PFSK-1 (cell line): Measurements from ENCODE around the gene MANEAL.

Experiments
- FOXP2 ChIP-seq: optimal IDR thresholded peaks from 2 replicates; pipeline ENCODE3; 2011; ENCODE audit warnings: borderline replicate concordance, control low read depth, inconsistent platforms; ENCODE audit not compliant: insufficient read depth; ENCODE audit errors: extremely low read length, extremely low read depth
- POLR2AphosphoS5 ChIP-seq: IDR thresholded peaks from 2 replicates; pipeline ENCODE4 v1.6.1; 2012; ENCODE audit warnings: low read depth, mild to moderate bottlenecking, control low read depth, low read length, moderate library complexity
- SIN3A ChIP-seq: IDR thresholded peaks from 2 replicates; pipeline ENCODE4 v1.6.1; 2012; ENCODE audit warnings: mild to moderate bottlenecking, low read length, moderate library complexity, borderline replicate concordance; ENCODE audit not compliant: insufficient read depth
- TAF1 ChIP-seq: IDR thresholded peaks from 2 replicates; pipeline ENCODE4 v1.6.1; 2012; ENCODE audit warnings: low read length, control low read depth, borderline replicate concordance; ENCODE audit not compliant: insufficient read depth
- TF ChIP-seq, protein P1 (sequence below), 2 experiments: IDR thresholded peaks; 2 replicates each; pipeline versions ENCODE4 v1.6.1 to v1.8.0; 2011 to 2012; ENCODE audit warnings: low read depth in 2 of 2, low read length in 2 of 2, control low read depth in 1 of 2, inconsistent platforms in 1 of 2, mild to moderate bottlenecking in 1 of 2, moderate library complexity in 1 of 2; ENCODE audit not compliant: insufficient read depth in 1 of 2

The MANEAL gene

DNA sequence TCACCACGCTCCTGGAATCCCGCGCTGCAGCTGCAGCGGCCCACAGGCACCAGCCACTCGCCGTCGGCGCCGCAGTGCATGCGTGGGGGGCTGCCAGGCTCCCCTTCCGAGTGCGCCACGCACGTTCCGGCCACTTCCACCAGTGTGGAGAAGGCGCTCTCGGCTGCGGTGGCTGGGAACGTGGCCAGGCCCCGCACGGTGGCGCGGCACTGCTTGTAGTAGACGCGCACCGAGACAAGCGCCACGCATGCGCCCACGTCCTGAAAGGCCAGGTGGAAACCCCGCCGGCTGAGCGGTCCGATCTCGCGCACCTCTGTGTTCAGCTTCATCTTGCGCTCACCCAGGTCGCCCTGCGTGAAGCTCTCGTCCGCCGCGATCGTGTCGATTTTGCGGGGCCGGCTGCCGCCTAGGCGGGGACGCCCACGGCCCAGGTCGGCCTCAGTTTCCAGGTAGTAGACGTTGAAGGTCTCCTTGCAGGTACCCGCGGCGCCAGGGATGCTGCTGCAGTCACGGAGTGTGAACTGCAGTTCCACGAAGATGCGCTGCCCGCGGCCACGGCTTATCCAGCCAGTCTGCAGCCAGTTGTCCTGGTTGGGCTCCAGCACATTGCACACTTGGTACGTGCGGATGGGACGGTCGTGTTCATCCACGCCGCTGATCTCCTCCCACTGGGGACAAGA, 32.1 kb upstream of the MANEAL start:
- TF ChIP-seq POLR2AphosphoS5, result no peak

DNA sequence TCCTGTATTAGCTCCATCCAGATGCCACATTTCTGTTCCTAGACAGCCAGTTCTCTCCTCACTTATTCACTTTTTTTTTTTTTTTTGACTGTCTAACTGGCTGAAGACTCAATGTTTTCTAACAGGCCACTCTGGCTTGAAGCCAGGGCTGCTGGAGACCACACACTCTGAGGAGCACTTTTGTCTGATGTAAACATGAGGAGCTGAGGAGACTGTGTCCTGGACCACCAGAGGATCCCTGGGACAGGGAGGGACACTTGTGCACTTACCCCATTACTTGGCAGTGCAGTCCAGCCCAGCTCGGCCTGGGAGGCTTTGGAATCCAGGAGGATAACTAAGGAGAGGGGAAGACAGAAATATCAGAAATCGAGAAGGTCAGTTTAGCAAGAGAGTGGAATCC, 31.1 kb upstream of the MANEAL start:
- no peak for TF ChIP-seq TAF1
- TF ChIP-seq FOXP2, result no peak
- TF ChIP-seq, protein P1, sequence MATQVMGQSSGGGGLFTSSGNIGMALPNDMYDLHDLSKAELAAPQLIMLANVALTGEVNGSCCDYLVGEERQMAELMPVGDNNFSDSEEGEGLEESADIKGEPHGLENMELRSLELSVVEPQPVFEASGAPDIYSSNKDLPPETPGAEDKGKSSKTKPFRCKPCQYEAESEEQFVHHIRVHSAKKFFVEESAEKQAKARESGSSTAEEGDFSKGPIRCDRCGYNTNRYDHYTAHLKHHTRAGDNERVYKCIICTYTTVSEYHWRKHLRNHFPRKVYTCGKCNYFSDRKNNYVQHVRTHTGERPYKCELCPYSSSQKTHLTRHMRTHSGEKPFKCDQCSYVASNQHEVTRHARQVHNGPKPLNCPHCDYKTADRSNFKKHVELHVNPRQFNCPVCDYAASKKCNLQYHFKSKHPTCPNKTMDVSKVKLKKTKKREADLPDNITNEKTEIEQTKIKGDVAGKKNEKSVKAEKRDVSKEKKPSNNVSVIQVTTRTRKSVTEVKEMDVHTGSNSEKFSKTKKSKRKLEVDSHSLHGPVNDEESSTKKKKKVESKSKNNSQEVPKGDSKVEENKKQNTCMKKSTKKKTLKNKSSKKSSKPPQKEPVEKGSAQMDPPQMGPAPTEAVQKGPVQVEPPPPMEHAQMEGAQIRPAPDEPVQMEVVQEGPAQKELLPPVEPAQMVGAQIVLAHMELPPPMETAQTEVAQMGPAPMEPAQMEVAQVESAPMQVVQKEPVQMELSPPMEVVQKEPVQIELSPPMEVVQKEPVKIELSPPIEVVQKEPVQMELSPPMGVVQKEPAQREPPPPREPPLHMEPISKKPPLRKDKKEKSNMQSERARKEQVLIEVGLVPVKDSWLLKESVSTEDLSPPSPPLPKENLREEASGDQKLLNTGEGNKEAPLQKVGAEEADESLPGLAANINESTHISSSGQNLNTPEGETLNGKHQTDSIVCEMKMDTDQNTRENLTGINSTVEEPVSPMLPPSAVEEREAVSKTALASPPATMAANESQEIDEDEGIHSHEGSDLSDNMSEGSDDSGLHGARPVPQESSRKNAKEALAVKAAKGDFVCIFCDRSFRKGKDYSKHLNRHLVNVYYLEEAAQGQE (IDR thresholded peaks at IDR 0.05; ENCODE audit: insufficient read depth in 1 of 2, low read depth in 2 of 2, low read length in 2 of 2), result no peak
- no peak for TF ChIP-seq SIN3A
- no peak for TF ChIP-seq POLR2AphosphoS5

DNA sequence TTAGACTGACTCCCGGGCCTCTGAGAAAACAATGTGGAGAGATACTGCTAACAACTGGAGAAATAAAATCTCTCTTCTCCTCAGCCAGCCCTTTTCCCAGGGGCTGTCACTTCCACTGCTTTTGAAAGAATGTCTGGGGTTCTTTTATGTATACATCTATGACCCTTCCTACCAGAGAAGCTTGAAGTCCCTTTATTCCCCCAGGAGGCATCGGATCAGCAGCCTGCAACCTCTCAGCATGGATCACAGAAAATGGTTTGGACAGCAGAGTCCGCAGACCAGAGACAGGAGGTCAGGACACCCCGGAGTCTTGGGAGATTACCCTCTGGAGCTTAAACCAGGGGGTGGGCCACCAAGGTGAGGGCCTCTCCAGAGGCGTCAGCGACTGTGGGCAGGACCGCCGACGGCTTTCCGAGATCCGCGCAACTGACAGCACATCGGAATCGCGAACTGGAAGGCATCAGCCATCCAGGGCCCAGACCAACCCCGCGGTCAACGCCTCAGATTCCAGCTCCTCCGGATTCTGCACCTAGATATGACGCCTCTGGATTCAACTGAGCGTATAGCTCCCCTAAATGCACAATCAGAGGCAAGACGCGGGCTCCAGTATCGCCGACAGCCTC, 29.7 kb upstream of the MANEAL start:
- TF ChIP-seq POLR2AphosphoS5 (no peak), FOXP2 (no peak), SIN3A (no peak), TAF1 (no peak)
- TF ChIP-seq, protein P1 (IDR thresholded peaks at IDR 0.05; ENCODE audit: insufficient read depth in 1 of 2, low read depth in 2 of 2, low read length in 2 of 2), result no peak

DNA sequence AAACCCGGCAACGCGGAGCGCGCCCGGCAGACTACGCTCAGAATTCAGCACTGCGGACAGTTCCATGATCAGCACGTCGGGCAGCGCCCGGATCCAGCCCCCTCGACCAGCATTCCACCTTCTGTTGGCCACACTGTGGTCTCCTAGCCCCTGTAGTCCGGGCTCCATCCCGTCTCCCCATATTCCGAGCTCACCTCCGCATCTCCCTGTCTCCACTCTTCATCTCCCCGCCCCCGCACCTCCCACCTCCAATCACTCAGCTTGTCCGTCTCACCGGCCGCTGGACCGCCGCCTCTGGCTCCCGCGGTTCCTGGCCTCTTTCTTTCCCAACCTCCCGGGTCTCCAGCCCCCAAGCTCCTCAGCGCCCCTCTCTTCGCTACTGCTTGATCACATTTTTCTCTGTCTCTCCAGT, 29.2 kb upstream of the MANEAL start:
- TF ChIP-seq, protein P1 (IDR thresholded peaks at IDR 0.05; ENCODE audit: insufficient read depth in 1 of 2, low read depth in 2 of 2, low read length in 2 of 2), result peak; percentile 99
- no peak for TF ChIP-seq POLR2AphosphoS5
- TF ChIP-seq FOXP2, result no peak
- TF ChIP-seq SIN3A, result peak; percentile 99
- TF ChIP-seq TAF1, result no peak

DNA sequence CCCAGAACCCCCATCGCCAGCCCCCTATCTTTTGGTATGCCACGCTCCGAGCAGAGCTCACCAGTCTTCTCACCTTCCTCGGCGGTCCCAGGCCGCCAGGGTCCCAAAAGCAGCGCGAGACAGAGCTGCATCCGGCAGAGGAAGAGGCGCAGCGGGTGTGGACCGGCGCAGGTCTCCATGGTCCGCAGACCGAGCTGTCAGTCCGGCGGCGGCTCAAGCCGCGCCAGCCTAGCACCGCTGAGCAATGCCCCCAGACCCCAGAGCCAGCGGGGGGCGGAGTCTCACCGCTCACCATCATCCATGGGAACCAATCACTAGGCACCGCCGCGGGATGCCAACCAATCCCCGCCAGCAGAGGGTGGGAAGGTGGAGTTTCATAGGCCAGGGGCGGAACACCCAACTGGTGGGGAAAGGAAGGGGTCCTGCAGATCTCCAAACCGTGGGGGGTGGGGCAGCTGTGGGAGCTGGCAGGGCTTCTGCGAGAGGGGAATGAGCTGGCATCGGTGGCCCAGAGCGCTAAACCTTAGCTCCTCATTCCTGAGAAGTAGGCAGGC, 28.7 kb upstream of the MANEAL start, which contains the start of gene EPHA10:
TSS of gene EPHA10 (minus strand) at position 233 of the 554 bp plus-strand sequence. CDS start at position 179, 54 bp downstream.
- TF ChIP-seq FOXP2 (no peak), TAF1 (no peak), SIN3A (no peak), POLR2AphosphoS5 (no peak)
- TF ChIP-seq, protein P1 (IDR thresholded peaks at IDR 0.05; ENCODE audit: insufficient read depth in 1 of 2, low read depth in 2 of 2, low read length in 2 of 2), result no peak
